Colonic mucosa (tissue), 4 donors: ENCODE results near the gene TWIST2. TPM values are rescaled to one million over a fixed set of nuclear protein-coding genes. Genes with fewer than 3 reads are reported as not detected.

Source experiments
- DNase-seq: peaks from one replicate; pipeline ENCODE4 v3.0.0-alpha.2; 2020
- H3K27ac ChIP-seq: fragments of 200-600 bp; one replicate; pipeline ENCODE4 v1.8.0; 2021
- H3K27me3 ChIP-seq: fragments of 200-600 bp; one replicate; pipeline ENCODE4 v1.8.0; 2021
- H3K36me3 ChIP-seq: fragments of 200-600 bp; one replicate; pipeline ENCODE4 v1.8.0; 2021
- H3K4me1 ChIP-seq: fragments of 200-600 bp; one replicate; pipeline ENCODE4 v1.8.0; 2021; ENCODE audit warnings: mild to moderate bottlenecking
- H3K4me3 ChIP-seq: fragments of 200-600 bp; one replicate; pipeline ENCODE4 v1.8.0; 2021
- H3K9ac ChIP-seq, 2 donors: one replicate each; pipeline ENCODE4 v1.7.0; 2013; ENCODE audit warnings: control low read depth in 2 of 2, low read depth in 2 of 2, low read length in 2 of 2
- H3K9me3 ChIP-seq: fragments of 200-600 bp; one replicate; pipeline ENCODE4 v1.8.0; 2021
- intact Hi-C: fragments of 100-400 bp; cut with DNase I; formaldehyde crosslinking; loops from one replicate; pipeline ENCODE4 v1.14.1; 2022
- total RNA-seq, 2 donors: library from RNA; stranded (reverse); fragmentation: NEBNext Ultra II Directional in 1 of 2; extraction: Animal tissue kit (Norgen Biotek cat#: 25700) in 1 of 2; gene quantifications; one replicate each; pipeline ENCODE4 v1.2.1, GENCODE V29; 2021
- TF ChIP-seq, protein P1 (sequence below): fragments of 200-600 bp; IDR thresholded peaks from one replicate; pipeline ENCODE4 v1.8.0; 2022; ENCODE audit warnings: antibody characterized with exemption, mild to moderate bottlenecking
- donor health status: healthy.
- donor health status: DM: no; HTN: no; CAD: no.
- donor health status: DM: no; HTN: no; CAD: no.

The TWIST2 gene
- total RNA-seq, 2 donors from 2014 or later: 0.82 to 2.7 TPM

GRCh38 chr2:238853721-238854120 lies 5.8 kb downstream of the TWIST2 start:
- intact Hi-C loops: no loop called here
- Histone ChIP-seq H3K4me1 (no peaks in the 10 kb centered on the region), H3K27ac (no peak overlapping the region), H3K9ac (no peak overlapping the region), H3K27me3 (peaks cover 11% of the 10 kb centered on the region), H3K36me3 (no peaks in the 10 kb centered on the region), H3K9me3 (no peaks in the 10 kb centered on the region), H3K4me3 (no peak overlapping the region)
- TF ChIP-seq, protein P1, sequence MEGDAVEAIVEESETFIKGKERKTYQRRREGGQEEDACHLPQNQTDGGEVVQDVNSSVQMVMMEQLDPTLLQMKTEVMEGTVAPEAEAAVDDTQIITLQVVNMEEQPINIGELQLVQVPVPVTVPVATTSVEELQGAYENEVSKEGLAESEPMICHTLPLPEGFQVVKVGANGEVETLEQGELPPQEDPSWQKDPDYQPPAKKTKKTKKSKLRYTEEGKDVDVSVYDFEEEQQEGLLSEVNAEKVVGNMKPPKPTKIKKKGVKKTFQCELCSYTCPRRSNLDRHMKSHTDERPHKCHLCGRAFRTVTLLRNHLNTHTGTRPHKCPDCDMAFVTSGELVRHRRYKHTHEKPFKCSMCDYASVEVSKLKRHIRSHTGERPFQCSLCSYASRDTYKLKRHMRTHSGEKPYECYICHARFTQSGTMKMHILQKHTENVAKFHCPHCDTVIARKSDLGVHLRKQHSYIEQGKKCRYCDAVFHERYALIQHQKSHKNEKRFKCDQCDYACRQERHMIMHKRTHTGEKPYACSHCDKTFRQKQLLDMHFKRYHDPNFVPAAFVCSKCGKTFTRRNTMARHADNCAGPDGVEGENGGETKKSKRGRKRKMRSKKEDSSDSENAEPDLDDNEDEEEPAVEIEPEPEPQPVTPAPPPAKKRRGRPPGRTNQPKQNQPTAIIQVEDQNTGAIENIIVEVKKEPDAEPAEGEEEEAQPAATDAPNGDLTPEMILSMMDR: no peak
- DNase-seq: no peak

DNA sequence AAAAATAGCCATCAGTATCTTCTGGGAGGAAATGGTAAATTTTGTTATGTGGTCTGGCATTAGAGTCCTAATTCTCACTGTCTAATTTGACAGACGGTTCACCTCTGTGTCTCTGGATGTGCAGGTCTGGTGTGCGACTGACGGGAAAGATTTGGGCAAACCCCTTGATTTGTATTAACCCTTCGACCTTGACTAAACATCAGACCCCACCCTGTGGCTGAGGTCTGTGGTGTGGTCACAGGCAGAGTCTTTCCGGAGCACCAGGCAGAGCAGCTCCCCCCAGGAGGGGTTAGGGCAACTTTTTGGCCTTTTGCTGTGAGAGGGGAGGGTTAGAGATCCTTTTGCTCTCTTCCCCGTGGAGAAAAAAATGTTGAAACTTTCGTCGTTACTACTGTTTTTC lies 6.4 kb downstream of the TWIST2 start:
- no peaks in the 10 kb centered on the region for H3K36me3 ChIP-seq
- peaks cover 6% of the 10 kb centered on the region for H3K27me3 ChIP-seq
- intact Hi-C loops: no loop called here
- H3K4me3 ChIP-seq: no peak overlapping the region
- no peaks in the 10 kb centered on the region for H3K9me3 ChIP-seq
- no peak overlapping the region for H3K9ac ChIP-seq
- no peak overlapping the region for H3K27ac ChIP-seq
- TF ChIP-seq, protein P1: no peak
- no peak for DNase-seq
- H3K4me1 ChIP-seq: no peaks in the 10 kb centered on the region

- no peaks in the 10 kb centered on the region for H3K4me1 ChIP-seq
- no peaks in the 10 kb centered on the region for H3K36me3 ChIP-seq
- peaks cover under 1% of the 10 kb centered on the region for H3K27me3 ChIP-seq
- H3K27ac ChIP-seq: no peak overlapping the region
- no peak overlapping the region for H3K9ac ChIP-seq
- H3K9me3 ChIP-seq: no peaks in the 10 kb centered on the region
- TF ChIP-seq, protein P1: no peak
- no peak for DNase-seq
- intact Hi-C loops: no loop called here
- H3K4me3 ChIP-seq: no peak overlapping the region
These were observed 6.9 kb downstream of the TWIST2 start for GRCh38 chr2:238854699-238855229.

DNA sequence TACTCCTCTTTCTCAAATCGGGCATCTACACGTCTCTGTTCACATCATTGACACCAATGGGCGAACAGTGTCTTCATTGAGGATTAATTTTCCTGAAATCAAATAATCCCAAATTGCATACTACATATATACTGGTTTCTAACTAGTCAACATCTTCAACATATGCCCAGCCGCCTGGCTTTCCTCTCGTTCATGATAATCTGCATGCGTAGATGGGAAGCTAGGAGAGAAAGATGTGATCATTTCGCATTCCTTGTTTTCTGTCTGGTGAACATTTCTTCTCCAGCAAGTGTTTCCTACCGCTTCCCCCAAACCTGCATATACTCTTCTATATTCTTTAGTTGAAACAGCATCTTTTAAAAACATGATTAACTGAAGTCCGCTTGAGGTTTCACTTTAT lies 7.4 kb downstream of the TWIST2 start:
- no peak overlapping the region for H3K9ac ChIP-seq
- H3K27ac ChIP-seq: no peak overlapping the region
- TF ChIP-seq, protein P1: no peak
- DNase-seq: no peak
- no peaks in the 10 kb centered on the region for H3K9me3 ChIP-seq
- no peaks in the 10 kb centered on the region for H3K4me1 ChIP-seq
- no peaks in the 10 kb centered on the region for H3K27me3 ChIP-seq
- no peak overlapping the region for H3K4me3 ChIP-seq
- intact Hi-C loops: no loop called here
- H3K36me3 ChIP-seq: no peaks in the 10 kb centered on the region

GRCh38 chr2:238855891-238856580 lies 8.2 kb downstream of the TWIST2 start:
- Histone ChIP-seq H3K4me1 (no peaks in the 10 kb centered on the region), H3K27ac (no peak overlapping the region), H3K36me3 (no peaks in the 10 kb centered on the region), H3K27me3 (no peaks in the 10 kb centered on the region), H3K9ac (no peak overlapping the region), H3K9me3 (no peaks in the 10 kb centered on the region), H3K4me3 (no peak overlapping the region)
- TF ChIP-seq, protein P1: no peak
- intact Hi-C loops: no loop called here
- DNase-seq: no peak
